GM08714 (cell line): ENCODE results near the gene EXTL1.

ENCODE experiments used
- H3K4me3 ChIP-seq: fragments of 200-500 bp; sonication (Bioruptor generic); 2 replicates; pipeline ENCODE4 v1.5.1; 2014; ENCODE audit warnings: mild to moderate bottlenecking, low read length, inconsistent platforms
- ZNF274 ChIP-seq: IDR thresholded peaks from 2 replicates; pipeline ENCODE4 v1.6.1; 2012; ENCODE audit warnings: mild to moderate bottlenecking, low read depth, low read length

The EXTL1 gene

DNA sequence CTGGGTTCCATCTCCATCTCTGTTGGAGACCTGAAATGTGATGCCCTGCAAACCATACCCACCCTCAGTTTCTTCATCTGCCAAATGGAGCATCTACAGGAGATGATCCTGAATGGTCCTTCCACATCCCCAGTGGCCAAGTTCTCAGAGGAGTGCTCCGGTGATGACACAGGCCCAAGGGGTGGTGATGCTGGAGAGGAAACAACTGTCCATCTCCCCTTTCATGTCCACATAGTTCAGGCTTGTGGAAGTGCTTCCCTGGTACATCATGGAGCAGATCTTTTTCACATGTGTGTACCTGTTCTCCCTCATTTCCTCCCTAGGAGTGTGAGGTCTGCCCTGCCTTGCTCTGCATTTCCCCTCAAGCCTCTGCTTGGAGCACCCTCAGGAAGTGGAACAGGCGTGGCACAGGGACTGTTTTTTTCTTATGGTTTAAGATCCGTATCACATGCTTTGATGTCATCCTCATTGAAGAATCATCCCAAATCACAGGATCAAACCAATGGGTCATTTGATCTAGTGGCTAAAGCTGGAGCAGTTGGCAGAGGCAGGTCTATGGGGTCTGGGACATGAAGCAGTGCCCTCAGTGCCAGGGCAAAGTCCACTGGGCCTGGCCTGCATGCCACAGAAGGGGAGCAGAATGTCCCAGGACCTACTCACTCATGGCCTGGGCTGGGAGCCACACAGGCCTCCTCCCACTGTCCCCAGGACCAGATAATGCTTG is 54.0 kb downstream of the EXTL1 start:
- TF ChIP-seq ZNF274 = no peak
- no peak overlapping the region for H3K4me3 ChIP-seq

GRCh38 chr1:26077524-26077923 is 55.9 kb downstream of the EXTL1 start:
- no peak overlapping the region for H3K4me3 ChIP-seq
- TF ChIP-seq ZNF274 = no peak

DNA sequence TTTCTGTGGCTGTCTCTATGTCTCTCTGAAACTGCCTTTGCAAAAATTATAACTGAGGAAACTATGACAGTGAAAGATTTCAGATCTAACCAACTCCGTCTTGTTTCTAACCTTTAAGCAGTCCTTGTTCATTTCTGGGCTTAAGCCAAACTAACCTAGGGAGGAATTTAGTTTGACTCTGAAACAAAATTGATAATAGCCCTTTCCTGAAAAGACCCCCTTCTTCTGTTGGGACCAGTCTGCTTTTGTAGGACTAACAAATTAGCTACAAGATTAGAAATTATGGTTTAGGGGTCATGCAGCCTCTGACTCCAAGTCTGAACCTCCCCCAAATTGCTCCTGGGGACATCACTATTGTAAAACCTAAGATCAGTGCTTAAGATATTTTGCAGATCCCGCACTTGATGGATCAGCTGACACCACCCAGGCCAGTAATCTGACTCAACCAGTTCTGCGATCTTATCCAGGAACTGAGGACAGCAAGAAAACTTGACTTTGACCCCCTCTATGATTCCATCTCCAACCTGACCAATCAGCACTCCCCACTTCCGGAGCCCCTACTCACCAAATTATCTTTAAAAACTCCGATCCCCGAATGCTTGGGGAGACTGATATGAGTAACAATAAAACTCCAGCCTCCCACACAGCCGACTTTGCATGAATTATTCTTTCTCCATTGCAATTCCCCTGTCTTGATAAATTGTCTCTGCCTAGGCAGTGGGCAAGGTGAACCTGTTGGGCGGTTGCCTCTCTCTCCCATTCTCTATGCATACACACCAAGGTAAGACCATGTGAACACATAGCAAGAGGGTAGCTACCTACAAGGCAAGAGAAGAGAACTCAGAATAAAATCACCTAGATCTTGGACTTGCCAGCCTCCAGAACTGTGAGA is 57.0 kb downstream of the EXTL1 start:
- H3K4me3 ChIP-seq = no peak overlapping the region
- no peak for TF ChIP-seq ZNF274

GRCh38 chr1:26079178-26079563 is 57.6 kb downstream of the EXTL1 start:
- no peak for TF ChIP-seq ZNF274
- no peak overlapping the region for H3K4me3 ChIP-seq

DNA sequence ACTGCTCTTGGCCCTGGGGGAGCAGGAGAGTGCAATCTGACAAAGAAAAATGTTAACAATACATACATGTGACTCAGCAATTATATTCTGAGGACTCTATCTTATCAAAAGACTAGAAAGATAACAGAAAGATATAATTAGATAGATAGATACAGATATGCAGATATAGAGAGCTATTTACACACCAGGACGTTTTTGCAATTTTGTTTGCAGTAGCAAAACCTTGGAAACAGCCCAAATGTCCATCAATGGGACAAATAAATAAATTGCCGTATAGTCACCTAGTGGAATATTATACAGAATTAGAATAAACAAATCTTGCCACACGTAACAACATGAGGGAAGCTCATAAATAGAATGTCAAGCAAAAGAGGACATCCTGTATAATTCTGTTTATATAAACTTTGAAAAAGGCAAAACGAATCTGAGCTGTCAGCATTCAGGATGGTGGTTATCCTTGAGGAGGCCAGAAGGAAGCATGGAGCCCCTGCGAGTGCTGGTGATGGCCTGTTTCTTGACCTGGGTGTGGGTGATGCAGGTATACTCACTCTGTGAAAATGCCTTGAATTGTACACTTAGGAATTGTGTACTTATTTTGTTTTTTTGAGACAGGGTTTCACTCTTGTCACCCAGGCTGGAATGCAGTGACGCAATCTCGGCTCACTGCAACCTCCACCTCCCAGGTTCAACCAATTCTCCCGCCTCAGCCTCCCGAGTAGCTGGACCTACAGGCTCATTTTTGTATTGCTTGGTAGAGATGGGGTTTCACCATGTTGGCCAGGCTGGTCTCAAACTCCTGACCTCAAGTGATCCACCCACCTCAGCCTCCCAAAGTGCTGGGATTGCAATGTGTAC is 58.6 kb downstream of the EXTL1 start:
- no peak for TF ChIP-seq ZNF274
- H3K4me3 ChIP-seq = no peak overlapping the region

DNA sequence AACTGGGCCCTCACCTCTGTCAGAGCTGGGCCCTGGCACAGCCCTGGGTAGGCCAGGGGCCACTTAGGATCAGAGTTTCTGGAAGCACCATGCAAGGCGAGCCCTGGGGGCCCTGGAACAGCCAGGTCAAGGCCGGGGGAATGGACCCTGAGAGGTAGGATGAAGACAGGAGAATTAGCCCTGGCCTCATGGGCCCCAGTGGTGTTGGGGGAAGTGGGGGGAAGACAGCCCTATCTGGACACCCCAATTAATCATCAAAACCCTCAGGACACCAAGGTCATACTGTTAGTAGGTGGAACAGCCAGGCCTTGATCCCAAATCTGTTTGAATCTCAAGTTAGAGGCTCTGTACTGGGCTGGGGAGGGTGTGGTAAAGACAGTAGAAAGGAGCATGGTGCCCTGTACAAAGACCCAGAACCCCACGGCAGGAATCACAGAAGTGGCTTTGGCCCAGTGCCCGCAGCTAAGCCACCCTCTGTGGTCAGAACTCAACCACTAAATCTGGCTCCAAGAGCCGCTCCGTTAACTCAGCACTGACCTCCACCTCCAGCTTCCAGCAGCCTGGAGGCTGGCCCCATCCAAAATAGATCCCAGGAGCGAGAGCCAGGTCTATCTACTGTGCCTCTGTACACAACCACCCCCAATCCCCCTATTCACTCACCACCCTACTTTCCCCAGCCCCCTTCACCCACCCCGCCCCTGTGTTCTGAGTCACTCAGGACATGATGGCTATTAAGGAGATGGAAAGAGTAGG is 59.9 kb downstream of the EXTL1 start:
- no peak overlapping the region for H3K4me3 ChIP-seq
- no peak for TF ChIP-seq ZNF274

GRCh38 chr1:26082020-26082350 is 60.4 kb downstream of the EXTL1 start:
- H3K4me3 ChIP-seq = no peak overlapping the region
- no peak for TF ChIP-seq ZNF274

- TF ChIP-seq ZNF274 = no peak
- no peak overlapping the region for H3K4me3 ChIP-seq
These were observed 61.6 kb downstream of the EXTL1 start for GRCh38 chr1:26083208-26083607.

DNA sequence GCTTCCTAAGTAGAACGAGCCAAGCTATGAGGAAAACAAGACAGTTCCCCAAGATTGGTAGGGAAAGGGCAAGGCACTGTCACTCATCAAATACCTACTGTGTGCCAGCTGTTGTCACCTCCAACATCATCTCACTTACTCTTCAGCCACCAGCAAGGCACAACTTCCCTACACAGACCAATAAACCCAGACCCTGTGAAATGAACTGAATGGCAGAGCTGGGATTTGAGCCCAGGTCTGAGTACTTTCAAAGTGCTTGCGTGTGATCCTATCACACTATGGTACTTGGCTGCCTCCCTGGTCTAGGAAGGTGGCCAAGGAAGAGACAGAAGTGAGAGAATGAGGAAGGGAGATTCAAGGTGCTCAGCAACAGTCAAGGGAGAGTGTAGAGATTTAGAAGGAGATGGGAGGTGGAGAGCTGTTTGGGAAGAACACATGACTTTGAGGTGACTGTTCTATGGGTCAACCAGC is 62.6 kb downstream of the EXTL1 start:
- no peak overlapping the region for H3K4me3 ChIP-seq
- TF ChIP-seq ZNF274 = no peak

- TF ChIP-seq ZNF274 = no peak
These were observed 63.3 kb downstream of the EXTL1 start for GRCh38 chr1:26084844-26085243.

More at GRCh38 chr1:26084844-26085243, 63.3 kb downstream of the EXTL1 start:
- no peak overlapping the region for H3K4me3 ChIP-seq
